HepG2 (cell line): ENCODE measurements around the gene KRTCAP3. TPM values are rescaled to one million over a fixed set of nuclear protein-coding genes. Genes with fewer than 3 reads are reported as not detected.
A peak's percentile ranks its signal among the peaks of the same experiment; 100 is the strongest.

Experiments
- ASH2L ChIP-seq: fragments of 300-600, 200-600 bp; sonication (generic); IDR thresholded peaks from 2 replicates; pipeline ENCODE4 v1.7.0; 2017; ENCODE audit warnings: low read depth, mild to moderate bottlenecking, moderate library complexity, mixed read lengths, low read length; ENCODE audit not compliant: insufficient read length
- ATF7 ChIP-seq, 2 experiments: fragments of 450-650 bp in 1 of 2; sonication (generic) in 1 of 2; formaldehyde crosslinking in 1 of 2; IDR thresholded peaks; 2 replicates each; pipeline versions ENCODE4 v1.4.0 to v1.6.1; 2016 to 2020; ENCODE audit warnings: antibody characterized with exemption in 1 of 2, mild to moderate bottlenecking in 1 of 2, missing genetic modification reagents in 1 of 2
- DNMT3B ChIP-seq: conservative IDR thresholded peaks from 2 replicates; pipeline ENCODE4 v1.6.1; 2016; ENCODE audit warnings: missing biosample characterization, control low read depth
- FOSL2 ChIP-seq: sonication (generic); formaldehyde crosslinking; IDR thresholded peaks from 2 replicates; pipeline ENCODE4 v1.4.0; 2020; ENCODE audit warnings: missing genetic modification reagents
- IKZF4 ChIP-seq: sonication (generic); formaldehyde crosslinking; IDR thresholded peaks from 2 replicates; pipeline ENCODE4 v1.5.1; 2020; ENCODE audit warnings: borderline replicate concordance, mild to moderate bottlenecking, low read depth, missing genetic modification reagents; ENCODE audit errors: not compliant biosample characterization
- ISX ChIP-seq: sonication (generic); formaldehyde crosslinking; conservative IDR thresholded peaks from 2 replicates; pipeline ENCODE4 v1.5.0; 2020; ENCODE audit warnings: missing genetic modification reagents
- MED1 ChIP-seq: sonication (generic); formaldehyde crosslinking; IDR thresholded peaks from 2 replicates; pipeline ENCODE4 v1.4.0; 2020; ENCODE audit warnings: missing genetic modification reagents
- MTA3 ChIP-seq: sonication (generic); formaldehyde crosslinking; IDR thresholded peaks from 2 replicates; pipeline ENCODE4 v1.4.0; 2020; ENCODE audit warnings: missing genetic modification reagents
- PCBP2 ChIP-seq: fragments of 200-400 bp; formaldehyde crosslinking; optimal IDR thresholded peaks from 2 replicates; pipeline ENCODE3; 2018; ENCODE audit warnings: low read length, low read depth; ENCODE audit not compliant: poor library complexity, severe bottlenecking
- RCOR2 ChIP-seq: IDR thresholded peaks from 2 replicates; pipeline ENCODE4 v1.6.1; 2016; ENCODE audit warnings: missing biosample characterization, missing genetic modification reagents
- SKI ChIP-seq: fragments of 450-650 bp; IDR thresholded peaks from one replicate; pipeline ENCODE4 v1.6.1; 2018; ENCODE audit warnings: mild to moderate bottlenecking; ENCODE audit not compliant: partially characterized antibody
- SOX6 ChIP-seq, 2 experiments: fragments of 450-650 bp in 1 of 2; sonication (generic) in 1 of 2; formaldehyde crosslinking in 1 of 2; IDR thresholded peaks; 2 replicates each; pipeline versions ENCODE4 v1.4.0 to v1.6.1; 2017 to 2020; ENCODE audit warnings: antibody characterized with exemption in 1 of 2, mild to moderate bottlenecking in 1 of 2, missing genetic modification reagents in 1 of 2
- ZNF136 ChIP-seq: sonication (generic); formaldehyde crosslinking; IDR thresholded peaks from 2 replicates; pipeline ENCODE4 v1.8.1; 2022; ENCODE audit warnings: low read depth, mild to moderate bottlenecking, moderate library complexity, missing genetic modification reagents
- ZNF160 ChIP-seq: sonication (generic); formaldehyde crosslinking; IDR thresholded peaks from 2 replicates; pipeline ENCODE4 v1.8.0; 2022; ENCODE audit warnings: mild to moderate bottlenecking, inconsistent platforms, missing genetic modification reagents
- ZNF264 ChIP-seq: sonication (generic); formaldehyde crosslinking; IDR thresholded peaks from 2 replicates; pipeline ENCODE4 v1.4.0; 2020; ENCODE audit warnings: missing genetic modification reagents
- ZNF513 ChIP-seq: sonication (generic); formaldehyde crosslinking; conservative IDR thresholded peaks from 2 replicates; pipeline ENCODE4 v1.5.0; 2020; ENCODE audit warnings: missing genetic modification reagents
- ZNF816 ChIP-seq: sonication (generic); formaldehyde crosslinking; IDR thresholded peaks from 2 replicates; pipeline ENCODE4 v1.8.0; 2022; ENCODE audit warnings: missing genetic modification reagents, mild to moderate bottlenecking, borderline replicate concordance
- ZNF839 ChIP-seq: sonication (generic); formaldehyde crosslinking; IDR thresholded peaks from 2 replicates; pipeline ENCODE4 v1.4.0; 2020; ENCODE audit warnings: missing genetic modification reagents, mild to moderate bottlenecking, borderline replicate concordance
- polyA plus RNA-seq, 8 experiments: library from polyadenylated mRNA; depleted of rRNA in 3 of 8; stranded (reverse) in 7 of 8; unstranded in 1 of 8; fragments of >200 nt; fragmentation: Illumina TruSeq in 4 of 8; extraction: Trizol in 4 of 8; gene quantifications; 2 replicates each; pipeline versions ENCODE4 v1.2.1 to v1.2.3, GENCODE V29; 2011 to 2016; ENCODE audit warnings: low read depth in 4 of 8, missing spikeins in 1 of 8, mixed read lengths in 1 of 8; ENCODE audit not compliant: insufficient read depth in 1 of 8
- total RNA-seq, 5 experiments: library from RNA; depleted of rRNA; stranded (reverse); fragments of >200 nt; fragmentation: Illumina TruSeq; extraction: Trizol; gene quantifications; 2 replicates each; pipeline ENCODE4 v1.2.3, GENCODE V29; 2016; ENCODE audit warnings: low read depth in 1 of 5
- TF ChIP-seq, protein P1 (sequence below): sonication (generic); formaldehyde crosslinking; IDR thresholded peaks from 2 replicates; pipeline ENCODE4 v1.8.1; 2022; ENCODE audit warnings: low read depth, mild to moderate bottlenecking, missing genetic modification reagents
- TF ChIP-seq, protein P2 (sequence below): sonication (generic); formaldehyde crosslinking; IDR thresholded peaks from 2 replicates; pipeline ENCODE4 v1.4.0; 2020; ENCODE audit warnings: missing genetic modification reagents

The KRTCAP3 gene
- total and polyA plus RNA-seq, 2 of the 13 experiments (the other 11 are each of a cell fraction or from before 2014, with no cell fraction given), result 2.1 to 4.5 TPM

GRCh38 chr2:27412419-27413152 lies 29.6 kb upstream of the KRTCAP3 start (continued):
- TF ChIP-seq, protein P1, sequence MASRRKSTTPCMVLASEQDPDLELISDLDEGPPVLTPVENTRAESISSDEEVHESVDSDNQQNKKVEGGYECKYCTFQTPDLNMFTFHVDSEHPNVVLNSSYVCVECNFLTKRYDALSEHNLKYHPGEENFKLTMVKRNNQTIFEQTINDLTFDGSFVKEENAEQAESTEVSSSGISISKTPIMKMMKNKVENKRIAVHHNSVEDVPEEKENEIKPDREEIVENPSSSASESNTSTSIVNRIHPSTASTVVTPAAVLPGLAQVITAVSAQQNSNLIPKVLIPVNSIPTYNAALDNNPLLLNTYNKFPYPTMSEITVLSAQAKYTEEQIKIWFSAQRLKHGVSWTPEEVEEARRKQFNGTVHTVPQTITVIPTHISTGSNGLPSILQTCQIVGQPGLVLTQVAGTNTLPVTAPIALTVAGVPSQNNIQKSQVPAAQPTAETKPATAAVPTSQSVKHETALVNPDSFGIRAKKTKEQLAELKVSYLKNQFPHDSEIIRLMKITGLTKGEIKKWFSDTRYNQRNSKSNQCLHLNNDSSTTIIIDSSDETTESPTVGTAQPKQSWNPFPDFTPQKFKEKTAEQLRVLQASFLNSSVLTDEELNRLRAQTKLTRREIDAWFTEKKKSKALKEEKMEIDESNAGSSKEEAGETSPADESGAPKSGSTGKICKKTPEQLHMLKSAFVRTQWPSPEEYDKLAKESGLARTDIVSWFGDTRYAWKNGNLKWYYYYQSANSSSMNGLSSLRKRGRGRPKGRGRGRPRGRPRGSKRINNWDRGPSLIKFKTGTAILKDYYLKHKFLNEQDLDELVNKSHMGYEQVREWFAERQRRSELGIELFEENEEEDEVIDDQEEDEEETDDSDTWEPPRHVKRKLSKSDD, result no peak
- TF ChIP-seq ZNF839 (CRISPR knock-in tag) (no peak), MED1 (peak; percentile 12; the same call in 1 of the 2 replicates), MTA3 (no peak), FOSL2 (CRISPR knock-in tag) (peak; percentile 30; the same call in 1 of the 2 replicates), IKZF4 (CRISPR knock-in tag) (no peak), ZNF264 (no peak), ATF7 (IDR thresholded peaks at IDR 0.05) (0 out of 2 replicates have a peak, but pooled peaks have one; percentile 12), ATF7 (CRISPR knock-in tag; IDR thresholded peaks at IDR 0.05) (no peak), SKI (peak; percentile 67), ZNF816 (CRISPR knock-in tag) (peak; percentile 91; the same call in 1 of the 2 replicates), DNMT3B (CRISPR knock-in tag) (no peak), SOX6 (IDR thresholded peaks at IDR 0.05) (no peak), SOX6 (CRISPR knock-in tag; IDR thresholded peaks at IDR 0.05) (peak; percentile 13; the same call in 1 of the 2 replicates), RCOR2 (CRISPR knock-in tag) (peak; percentile 26; the same call in 1 of the 2 replicates), ZNF160 (CRISPR knock-in tag) (no peak), ASH2L (peak; percentile 92), ZNF513 (CRISPR knock-in tag) (no peak), PCBP2 (no peak), ISX (CRISPR knock-in tag) (no peak), ZNF136 (CRISPR knock-in tag) (peak; percentile 62; the same call in 1 of the 2 replicates)
- TF ChIP-seq, protein P2, sequence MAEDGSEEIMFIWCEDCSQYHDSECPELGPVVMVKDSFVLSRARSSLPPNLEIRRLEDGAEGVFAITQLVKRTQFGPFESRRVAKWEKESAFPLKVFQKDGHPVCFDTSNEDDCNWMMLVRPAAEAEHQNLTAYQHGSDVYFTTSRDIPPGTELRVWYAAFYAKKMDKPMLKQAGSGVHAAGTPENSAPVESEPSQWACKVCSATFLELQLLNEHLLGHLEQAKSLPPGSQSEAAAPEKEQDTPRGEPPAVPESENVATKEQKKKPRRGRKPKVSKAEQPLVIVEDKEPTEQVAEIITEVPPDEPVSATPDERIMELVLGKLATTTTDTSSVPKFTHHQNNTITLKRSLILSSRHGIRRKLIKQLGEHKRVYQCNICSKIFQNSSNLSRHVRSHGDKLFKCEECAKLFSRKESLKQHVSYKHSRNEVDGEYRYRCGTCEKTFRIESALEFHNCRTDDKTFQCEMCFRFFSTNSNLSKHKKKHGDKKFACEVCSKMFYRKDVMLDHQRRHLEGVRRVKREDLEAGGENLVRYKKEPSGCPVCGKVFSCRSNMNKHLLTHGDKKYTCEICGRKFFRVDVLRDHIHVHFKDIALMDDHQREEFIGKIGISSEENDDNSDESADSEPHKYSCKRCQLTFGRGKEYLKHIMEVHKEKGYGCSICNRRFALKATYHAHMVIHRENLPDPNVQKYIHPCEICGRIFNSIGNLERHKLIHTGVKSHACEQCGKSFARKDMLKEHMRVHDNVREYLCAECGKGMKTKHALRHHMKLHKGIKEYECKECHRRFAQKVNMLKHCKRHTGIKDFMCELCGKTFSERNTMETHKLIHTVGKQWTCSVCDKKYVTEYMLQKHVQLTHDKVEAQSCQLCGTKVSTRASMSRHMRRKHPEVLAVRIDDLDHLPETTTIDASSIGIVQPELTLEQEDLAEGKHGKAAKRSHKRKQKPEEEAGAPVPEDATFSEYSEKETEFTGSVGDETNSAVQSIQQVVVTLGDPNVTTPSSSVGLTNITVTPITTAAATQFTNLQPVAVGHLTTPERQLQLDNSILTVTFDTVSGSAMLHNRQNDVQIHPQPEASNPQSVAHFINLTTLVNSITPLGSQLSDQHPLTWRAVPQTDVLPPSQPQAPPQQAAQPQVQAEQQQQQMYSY (CRISPR knock-in tag), result no peak
